DMS53 treated with DMSO at 0.1 percent for 48 hours (cell line): ENCODE results near the gene MCU.
A peak's percentile ranks its signal among the peaks of the same experiment; 100 is the strongest.

Experiments used
- DNase-seq: peaks from one replicate; lab custom pipeline; 2025; ENCODE audit not compliant: unreplicated experiment; lab: John Stamatoyannopoulos, UW

Gene MCU

DNA sequence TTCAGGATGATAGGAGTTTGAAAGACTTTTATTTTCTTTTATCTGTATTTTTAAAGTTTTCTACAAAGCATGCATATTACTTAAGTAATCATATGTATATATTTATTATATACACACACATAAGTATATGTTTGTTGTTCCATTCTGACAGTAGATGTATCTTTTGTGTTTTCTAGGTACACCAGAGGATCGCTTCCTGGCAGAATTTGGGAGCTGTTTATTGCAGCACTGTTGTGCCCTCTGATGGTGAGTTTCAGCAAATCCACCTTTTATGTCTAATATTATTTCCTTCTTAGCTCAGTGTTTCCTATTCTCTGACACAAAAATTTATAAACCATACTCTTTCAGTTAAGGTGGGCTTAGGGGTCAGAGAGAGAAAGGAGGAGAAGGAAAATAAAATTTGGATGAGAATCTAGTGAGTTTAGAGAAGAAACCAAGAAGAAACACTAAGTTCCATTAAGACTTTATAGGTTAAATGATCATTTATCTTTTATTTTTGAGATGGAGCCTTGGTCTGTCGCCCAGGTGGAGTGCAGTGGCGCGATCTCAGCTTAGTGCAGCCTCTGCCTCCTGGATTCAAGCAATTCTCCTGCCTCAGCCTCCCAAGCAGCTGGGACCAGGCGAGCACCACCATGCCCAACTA lies 142.4 kb downstream of the MCU start:
- DNase-seq, result peak; percentile 52

DNA sequence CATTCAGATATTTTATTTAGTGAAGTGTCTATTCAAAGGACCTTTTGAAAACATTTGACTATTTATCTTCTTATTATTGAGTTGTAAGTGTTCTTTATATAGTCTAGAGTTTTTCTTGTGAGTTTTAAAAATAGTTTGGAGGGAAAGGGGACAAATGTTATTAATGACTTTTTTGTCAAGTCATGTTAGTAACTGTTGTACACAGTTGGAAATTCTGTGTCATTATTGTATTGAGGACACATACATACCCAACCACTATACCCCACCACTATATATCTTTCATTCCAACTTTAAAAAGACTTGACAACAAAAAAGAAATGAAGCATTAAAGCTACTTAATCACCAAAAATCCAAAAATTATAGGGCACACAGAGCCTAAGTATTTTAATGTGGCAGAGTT lies 148.4 kb downstream of the MCU start:
- DNase-seq, result no peak

DNA sequence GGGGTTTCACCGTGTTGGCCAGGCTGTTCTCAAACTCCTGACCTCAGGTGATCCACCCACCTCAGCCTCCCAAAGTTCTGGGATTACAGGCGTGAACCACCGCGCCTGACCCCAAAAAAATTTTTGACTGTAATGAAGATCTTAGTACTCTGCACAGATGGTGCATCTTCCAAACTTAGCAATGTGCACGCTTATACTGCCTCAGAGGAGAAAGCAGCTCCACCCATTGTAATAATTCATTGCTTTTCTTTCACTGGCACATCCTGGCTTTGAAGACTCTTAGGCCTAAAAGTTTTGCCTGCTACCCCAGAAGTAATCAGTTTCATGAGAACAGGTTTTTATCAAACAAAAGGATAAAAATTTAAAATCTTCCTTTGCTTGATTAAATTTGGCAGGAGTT lies 149.5 kb downstream of the MCU start:
- no peak for DNase-seq

GRCh38 chr10:72842164-72842563 lies 150.2 kb downstream of the MCU start:
- DNase-seq, result no peak

DNA sequence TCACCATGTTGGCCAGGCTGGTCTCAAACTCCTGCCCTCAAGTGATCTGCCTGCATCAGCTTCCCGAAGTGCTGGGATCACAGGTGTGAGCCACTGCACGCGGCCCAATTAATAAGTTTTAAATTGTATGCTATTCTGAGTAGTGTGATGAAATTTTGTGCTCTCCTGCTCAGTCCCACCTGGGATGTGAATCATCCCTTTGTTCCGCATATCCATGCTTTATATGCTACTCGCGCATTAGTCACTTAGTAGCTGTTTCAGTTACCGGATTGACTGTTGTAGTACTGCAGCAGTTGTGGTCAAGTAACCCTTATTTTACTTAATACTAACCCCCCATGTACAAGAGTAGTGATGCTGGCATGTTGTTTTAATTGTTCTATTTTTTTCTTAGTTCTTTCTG lies 154.3 kb downstream of the MCU start:
- no peak for DNase-seq

GRCh38 chr10:72847681-72848080 lies 155.7 kb downstream of the MCU start:
- DNase-seq, result no peak

GRCh38 chr10:72850861-72851260 lies 158.9 kb downstream of the MCU start:
- no peak for DNase-seq

- no peak for DNase-seq
Observed at GRCh38 chr10:72851509-72851908, 159.6 kb downstream of the MCU start.

- no peak for DNase-seq
Observed at GRCh38 chr10:72852508-72852907, 160.6 kb downstream of the MCU start.

DNA sequence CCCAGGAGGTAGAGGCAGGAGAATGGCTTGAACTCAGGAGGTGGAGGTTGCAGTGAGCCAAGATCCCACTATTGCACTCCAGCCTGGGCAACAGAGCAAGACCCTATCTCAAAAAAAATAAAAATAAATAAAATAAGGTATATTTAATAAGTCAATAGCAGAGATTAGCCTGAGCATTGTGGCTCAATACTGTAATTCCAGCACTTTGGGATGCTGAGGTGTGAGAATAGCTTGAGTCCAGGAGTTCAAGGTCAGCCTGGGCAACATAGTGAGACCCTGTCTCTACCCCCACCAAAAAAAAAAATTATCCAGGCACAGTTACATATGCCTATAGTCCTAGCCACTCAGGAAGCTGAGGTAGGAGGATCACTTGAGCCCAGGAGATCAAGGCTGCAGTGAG lies 163.2 kb downstream of the MCU start:
- no peak for DNase-seq

DNA sequence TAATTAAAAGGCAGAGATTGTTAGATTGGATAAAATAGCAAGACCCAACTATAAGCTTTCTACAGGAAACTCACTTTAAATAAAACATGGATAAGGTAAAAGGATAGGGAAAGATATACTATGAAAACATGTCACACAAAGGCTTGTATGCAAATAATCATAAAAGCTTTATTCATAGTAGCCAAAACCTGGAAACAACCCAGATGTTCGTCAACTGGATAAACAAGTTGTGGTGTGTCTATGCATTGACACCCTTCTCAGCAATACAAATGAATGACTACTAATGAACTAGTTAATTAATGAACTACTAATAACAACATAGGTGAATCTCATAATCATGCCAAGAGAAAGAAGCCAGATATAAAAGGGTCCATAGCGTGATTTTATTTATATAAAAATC lies 163.8 kb downstream of the MCU start:
- no peak for DNase-seq

DNA sequence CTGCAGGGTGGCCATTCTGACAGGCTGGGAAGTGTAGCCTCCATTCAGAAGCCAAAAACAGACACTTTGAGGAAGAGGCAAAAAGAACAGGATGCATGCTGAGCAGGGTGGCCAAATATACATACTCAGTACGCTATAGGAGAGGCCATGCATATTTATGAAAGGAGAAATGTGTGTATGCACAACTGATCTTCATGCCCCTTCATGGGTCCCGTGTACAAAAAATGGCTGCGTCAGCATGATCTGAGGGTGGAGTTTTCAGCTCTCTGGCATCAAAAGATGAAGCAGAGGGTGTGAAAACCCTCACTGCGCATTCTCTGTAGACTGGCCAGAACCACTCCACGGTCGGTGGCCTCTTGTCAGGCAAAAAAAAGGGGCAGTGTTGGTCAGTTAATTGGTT lies 166.1 kb downstream of the MCU start:
- no peak for DNase-seq

DNA sequence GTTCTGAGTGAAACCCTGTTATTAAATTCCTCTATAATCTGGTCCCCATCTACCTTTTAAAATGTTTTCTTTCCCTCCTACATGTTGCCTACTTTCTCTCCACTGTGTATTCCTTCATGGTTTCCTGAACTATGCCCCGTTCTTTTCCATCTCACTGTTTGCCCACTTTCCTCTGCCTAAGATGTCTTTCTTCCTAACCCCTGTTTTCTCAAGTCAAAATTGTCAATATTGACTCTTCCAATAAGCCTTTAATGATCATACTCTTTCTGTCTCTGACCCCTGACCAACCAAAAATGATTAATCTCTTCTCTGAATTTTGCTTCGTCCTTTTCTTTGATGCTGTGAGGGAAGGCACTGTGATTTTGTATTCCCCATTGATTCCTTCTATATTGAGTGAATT lies 171.0 kb downstream of the MCU start:
- DNase-seq, result no peak

- DNase-seq, result peak; percentile 11
Observed at GRCh38 chr10:72875250-72876055, 183.5 kb downstream of the MCU start.

- DNase-seq, result no peak
Observed at GRCh38 chr10:72879245-72879644, 187.3 kb downstream of the MCU start.

DNA sequence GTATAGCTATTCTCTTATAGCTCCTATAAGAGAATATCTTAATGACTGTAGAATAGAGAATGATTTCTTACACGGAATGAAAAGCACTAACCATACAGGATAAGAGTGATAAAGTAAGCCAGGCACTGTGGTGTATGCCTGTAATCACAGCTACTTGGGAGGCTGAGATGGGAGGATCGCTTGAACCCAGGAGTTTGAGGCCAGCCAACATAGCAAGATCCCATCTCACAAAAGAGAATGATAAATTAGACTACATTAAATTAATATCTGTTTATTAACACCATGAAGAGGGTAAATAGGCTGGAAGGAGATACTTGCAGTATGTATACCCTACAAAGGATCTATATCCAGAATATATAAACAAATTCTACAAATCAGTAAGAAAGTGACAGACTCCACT lies 189.3 kb downstream of the MCU start:
- DNase-seq, result no peak

DNA sequence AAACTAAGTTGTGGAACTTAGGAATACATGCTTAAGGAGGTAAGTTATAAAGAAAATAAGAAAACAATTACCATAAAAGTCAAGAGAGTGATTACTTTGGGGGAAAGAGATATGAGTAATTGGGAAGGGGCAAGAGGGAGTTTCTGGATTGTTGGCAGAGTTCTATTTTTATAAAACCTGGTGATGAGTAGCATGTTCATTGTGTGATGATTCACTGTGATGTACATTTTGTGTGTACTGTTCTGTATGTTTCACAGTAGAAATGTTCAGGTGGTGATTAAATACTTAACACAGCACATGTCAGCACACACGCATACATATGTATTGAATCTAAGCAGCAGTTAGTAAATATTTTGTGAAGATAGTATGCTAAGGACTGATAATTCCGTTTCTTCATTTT lies 191.9 kb downstream of the MCU start:
- no peak for DNase-seq

- no peak for DNase-seq
Observed at GRCh38 chr10:72885953-72886352, 194.0 kb downstream of the MCU start.

DNA sequence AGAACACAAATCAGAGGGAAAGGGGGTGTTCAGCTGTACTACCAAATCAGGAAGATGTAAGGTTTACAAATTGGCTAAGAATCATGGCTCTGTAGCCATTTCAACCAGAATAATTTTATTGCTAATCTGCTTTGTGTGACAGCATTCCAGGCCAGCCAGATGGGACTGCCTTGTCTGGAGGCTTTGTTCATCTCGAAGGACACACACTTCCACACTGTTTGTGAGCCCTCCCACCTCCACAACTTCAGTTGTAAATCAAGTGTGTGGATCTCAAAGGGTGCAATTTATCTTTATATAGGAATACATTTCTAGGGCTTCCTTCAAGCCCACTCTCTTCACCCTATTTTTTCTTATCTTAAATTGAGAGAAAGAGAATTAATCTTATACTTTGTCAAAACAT lies 194.7 kb downstream of the MCU start:
- DNase-seq, result no peak

DNA sequence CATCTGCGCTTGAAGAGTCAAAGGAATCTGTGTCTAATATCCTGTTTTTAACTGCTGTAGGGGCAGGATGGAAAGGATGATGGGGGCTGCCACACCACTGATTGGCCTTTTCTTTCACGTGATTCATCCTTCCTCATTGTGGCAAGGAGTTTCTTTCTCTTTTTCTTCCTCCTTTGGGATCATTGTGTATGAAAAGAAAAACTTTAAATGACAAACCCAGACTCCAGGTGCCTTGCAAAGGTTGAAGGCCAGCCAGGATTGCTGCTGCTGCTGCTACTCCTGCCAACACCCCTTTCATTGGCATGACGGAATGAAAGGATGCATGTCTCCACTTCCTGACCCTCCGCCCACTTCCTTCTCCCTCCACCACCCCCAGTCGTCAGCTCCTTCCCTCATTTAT lies 195.1 kb downstream of the MCU start:
- DNase-seq, result no peak

DNA sequence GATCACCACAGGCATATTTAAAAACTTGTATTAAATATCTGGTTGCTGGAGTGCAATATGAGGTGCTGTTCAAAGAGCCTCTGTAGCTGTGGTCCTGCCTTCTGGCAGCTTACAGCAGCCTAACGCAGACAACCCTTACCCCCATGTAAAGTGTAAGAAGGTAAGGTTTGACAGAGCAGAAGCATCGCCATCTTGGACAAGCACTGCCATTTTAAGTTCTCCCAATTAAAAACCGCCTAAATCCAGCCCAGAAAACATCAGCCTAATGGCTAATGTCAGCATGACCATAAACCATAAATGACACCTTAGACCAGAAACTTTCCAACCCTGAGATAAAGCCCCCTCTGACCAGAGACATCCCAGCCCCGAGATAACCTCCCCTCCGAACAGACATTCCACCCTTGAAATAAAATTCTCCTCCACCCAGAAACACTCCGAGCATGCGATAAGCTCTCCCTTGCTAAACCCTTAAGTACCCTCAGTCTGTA lies 196.3 kb downstream of the MCU start:
- DNase-seq, result no peak

DNA sequence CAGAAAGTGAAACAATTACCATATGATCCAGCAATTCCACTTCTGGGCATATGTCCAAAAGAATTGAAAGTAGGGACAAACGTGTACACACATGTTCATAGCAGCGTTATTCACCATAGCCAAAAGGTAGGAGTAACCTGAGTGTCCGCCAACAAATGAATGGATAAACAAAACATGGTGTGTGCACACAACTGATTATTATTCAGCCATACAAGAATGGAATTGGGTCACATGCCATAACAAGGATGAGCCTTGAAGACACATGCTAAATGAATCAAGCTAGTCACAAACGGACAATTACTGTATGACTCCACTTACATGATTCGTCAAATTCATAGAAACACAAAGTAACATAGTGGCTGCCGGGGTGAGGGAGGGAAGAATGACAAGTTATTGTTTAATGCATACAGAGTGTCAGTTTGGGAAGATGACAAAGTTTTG lies 197.5 kb downstream of the MCU start:
- DNase-seq, result no peak

- DNase-seq, result no peak
Observed at GRCh38 chr10:72890086-72890485, 198.1 kb downstream of the MCU start.
